Prostate gland (tissue), 2 donors: ENCODE data around the gene C3orf20. TPM values are rescaled to one million over a fixed set of nuclear protein-coding genes. Genes with fewer than 3 reads are reported as not detected.

Source experiments
- DNase-seq: peaks from one replicate; pipeline ENCODE4 v3.0.0-alpha.2; 2019; ENCODE audit warnings: low spot score
- H3K27ac ChIP-seq, 2 donors: fragments of 200-600 bp; sonication (generic); 2 replicates each; pipeline ENCODE4 v1.5.1; 2017 to 2019
- H3K27me3 ChIP-seq: fragments of 200-600 bp; sonication (generic); replicated peaks from 2 replicates; pipeline ENCODE4 v1.5.1; 2019; ENCODE audit not compliant: insufficient read depth
- H3K36me3 ChIP-seq, 2 donors: fragments of 200-600 bp; sonication (generic); 1 replicate in 1 of 2; 2 replicates in 1 of 2; pipeline versions ENCODE4 v1.5.1 to v1.8.1; 2017 to 2019
- H3K4me1 ChIP-seq: fragments of 200-600 bp; sonication (generic); replicated peaks from 2 replicates; pipeline ENCODE4 v1.5.1; 2019
- H3K4me3 ChIP-seq, 2 donors: fragments of 200-600 bp; sonication (generic); 2 replicates each; pipeline ENCODE4 v1.5.1; 2017 to 2019
- H3K9me3 ChIP-seq: fragments of 200-600 bp; sonication (generic); 2 replicates; pipeline ENCODE4 v1.5.1; 2017
- CTCF ChIP-seq, 4 experiments: fragments of 200-600 bp in 2 of 4; fragments of 450-650 bp in 2 of 4; sonication (generic) in 2 of 4; IDR thresholded peaks; 1 replicate in 3 of 4; 2 replicates in 1 of 4; pipeline ENCODE4 v1.5.1; 2016 to 2019; ENCODE audit warnings: antibody characterized with exemption in 4 of 4, mild to moderate bottlenecking in 2 of 4, moderate library complexity in 2 of 4
- POLR2A ChIP-seq: fragments of 450-650 bp; IDR thresholded peaks from one replicate; pipeline ENCODE4 v1.6.1; 2016; ENCODE audit warnings: antibody characterized with exemption, mild to moderate bottlenecking
- POLR2AphosphoS5 ChIP-seq: sonication (generic); formaldehyde crosslinking; IDR thresholded peaks from one replicate; pipeline ENCODE4 v1.6.1; 2017; ENCODE audit warnings: antibody characterized with exemption
- WGBS: methylation state at CpG from one replicate; pipeline ENCODE4 v1.1.5; 2018; 5-methylcytosine and 5-hydroxymethylcytosine counted together
- intact Hi-C: fragments of 100-400 bp; cut with DNase I; formaldehyde crosslinking; loops from one replicate; pipeline ENCODE4 v1.14.2; 2022
- total RNA-seq, 2 donors: library from RNA; depleted of rRNA; stranded (reverse); fragments of >200 nt; gene quantifications; one replicate each; pipeline ENCODE4 v1.1.0, GENCODE V29; 2016

Gene C3orf20
- total RNA-seq, 2 donors from 2014 or later = 0.28 TPM; not detected in 1

- no peaks in the 10 kb centered on the region for H3K36me3 ChIP-seq
- 63% methylated on average over 4 of the region's 4 CpGs for WGBS
- no peaks in the 10 kb centered on the region for H3K27me3 ChIP-seq
- intact Hi-C loops = no loop called here
- no peaks in the 10 kb centered on the region for H3K9me3 ChIP-seq
- no peak overlapping the region for H3K4me3 ChIP-seq
- H3K27ac ChIP-seq = no peak overlapping the region
- DNase-seq = no peak
- no peak for TF ChIP-seq POLR2A
- TF ChIP-seq POLR2AphosphoS5 = no peak
- TF ChIP-seq CTCF (IDR thresholded peaks at IDR 0.05) = no peak
- H3K4me1 ChIP-seq = no peaks in the 10 kb centered on the region
These were observed 40.1 kb upstream of the C3orf20 start for GRCh38 chr3:14634763-14635400.

GRCh38 chr3:14636496-14637087 lies 38.3 kb upstream of the C3orf20 start:
- H3K27ac ChIP-seq = no peak overlapping the region
- TF ChIP-seq CTCF (IDR thresholded peaks at IDR 0.05) (no peak), POLR2A (no peak), POLR2AphosphoS5 (no peak)
- no peaks in the 10 kb centered on the region for H3K9me3 ChIP-seq
- no peaks in the 10 kb centered on the region for H3K27me3 ChIP-seq
- H3K36me3 ChIP-seq = no peaks in the 10 kb centered on the region
- no peak for DNase-seq
- intact Hi-C loops = no loop called here
- 67% methylated on average over 4 of the region's 4 CpGs for WGBS
- no peaks in the 10 kb centered on the region for H3K4me1 ChIP-seq
- no peak overlapping the region for H3K4me3 ChIP-seq

GRCh38 chr3:14640157-14640562 lies 34.8 kb upstream of the C3orf20 start:
- Histone ChIP-seq H3K27ac (no peak overlapping the region), H3K4me3 (no peak overlapping the region), H3K27me3 (no peaks in the 10 kb centered on the region), H3K4me1 (no peaks in the 10 kb centered on the region), H3K36me3 (no peaks in the 10 kb centered on the region), H3K9me3 (no peaks in the 10 kb centered on the region)
- intact Hi-C loops = no loop called here
- no peak for DNase-seq
- TF ChIP-seq POLR2AphosphoS5 = no peak
- TF ChIP-seq CTCF (IDR thresholded peaks at IDR 0.05) = no peak
- TF ChIP-seq POLR2A = no peak
- WGBS = 21% methylated on average over 10 of the region's 10 CpGs

DNA sequence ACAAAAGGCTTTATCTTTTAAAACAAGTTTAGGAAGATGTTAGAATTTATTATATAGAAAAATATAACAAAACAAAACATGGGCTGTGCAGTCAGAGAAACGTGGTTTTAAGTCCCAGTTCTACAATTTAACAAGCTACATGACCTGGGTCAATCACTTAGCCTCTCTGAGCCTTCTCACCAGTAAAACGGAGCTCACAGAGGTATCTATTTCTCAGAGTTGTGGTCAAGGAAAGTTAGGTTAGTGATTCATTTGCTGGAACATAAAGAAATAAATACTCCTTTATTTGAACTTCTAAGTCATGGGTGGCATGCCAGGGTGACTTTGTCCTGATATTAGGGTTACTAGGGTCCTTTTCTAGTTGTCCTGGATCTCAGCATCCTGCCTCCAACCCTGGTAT lies 34.2 kb upstream of the C3orf20 start:
- no peaks in the 10 kb centered on the region for H3K27me3 ChIP-seq
- WGBS = 14% methylated on average over 2 of the region's 2 CpGs

More for the DNA sequence above, 34.2 kb upstream of the C3orf20 start:
- no peaks in the 10 kb centered on the region for H3K9me3 ChIP-seq
- no peaks in the 10 kb centered on the region for H3K36me3 ChIP-seq
- no peak overlapping the region for H3K27ac ChIP-seq
- TF ChIP-seq CTCF (IDR thresholded peaks at IDR 0.05) (no peak), POLR2A (no peak), POLR2AphosphoS5 (no peak)
- no peak overlapping the region for H3K4me3 ChIP-seq
- no peak for DNase-seq
- H3K4me1 ChIP-seq = no peaks in the 10 kb centered on the region
- intact Hi-C loops = no loop called here
